ENCODE data around the gene TET2. TPM values are rescaled to one million over a fixed set of nuclear protein-coding genes. Genes with fewer than 3 reads are reported as not detected.

Gene TET2
- total RNA-seq, 2 donors from 2014 or later: 12.0 to 15.5 TPM

- H3K36me3 ChIP-seq (ENCODE audit: control insufficient read depth, insufficient read depth, low read length): peaks cover 23% of the 10 kb centered on the region
- DNase-seq: no peak
- TF ChIP-seq, protein P1, sequence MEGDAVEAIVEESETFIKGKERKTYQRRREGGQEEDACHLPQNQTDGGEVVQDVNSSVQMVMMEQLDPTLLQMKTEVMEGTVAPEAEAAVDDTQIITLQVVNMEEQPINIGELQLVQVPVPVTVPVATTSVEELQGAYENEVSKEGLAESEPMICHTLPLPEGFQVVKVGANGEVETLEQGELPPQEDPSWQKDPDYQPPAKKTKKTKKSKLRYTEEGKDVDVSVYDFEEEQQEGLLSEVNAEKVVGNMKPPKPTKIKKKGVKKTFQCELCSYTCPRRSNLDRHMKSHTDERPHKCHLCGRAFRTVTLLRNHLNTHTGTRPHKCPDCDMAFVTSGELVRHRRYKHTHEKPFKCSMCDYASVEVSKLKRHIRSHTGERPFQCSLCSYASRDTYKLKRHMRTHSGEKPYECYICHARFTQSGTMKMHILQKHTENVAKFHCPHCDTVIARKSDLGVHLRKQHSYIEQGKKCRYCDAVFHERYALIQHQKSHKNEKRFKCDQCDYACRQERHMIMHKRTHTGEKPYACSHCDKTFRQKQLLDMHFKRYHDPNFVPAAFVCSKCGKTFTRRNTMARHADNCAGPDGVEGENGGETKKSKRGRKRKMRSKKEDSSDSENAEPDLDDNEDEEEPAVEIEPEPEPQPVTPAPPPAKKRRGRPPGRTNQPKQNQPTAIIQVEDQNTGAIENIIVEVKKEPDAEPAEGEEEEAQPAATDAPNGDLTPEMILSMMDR (conservative IDR thresholded peaks at IDR 0.05): no peak
- Mint-ChIP-seq H3K4me3 (no peak overlapping the region), H3K27me3 (ENCODE audit: insufficient read depth) (no peaks in the 10 kb centered on the region), H3K36me3 (ENCODE audit: low read depth) (peaks cover 20% of the 10 kb centered on the region), H3K27ac (no peak overlapping the region), H3K4me1 (no peaks in the 10 kb centered on the region), H3K9me3 (no peaks in the 10 kb centered on the region)
- H3K9ac ChIP-seq (ENCODE audit: extremely low read depth, low read length, poor library complexity, severe bottlenecking): no peak overlapping the region
- H3K4me1 ChIP-seq (ENCODE audit: control insufficient read depth, insufficient read depth, low read length): no peaks in the 10 kb centered on the region
- WGBS, 2 experiments (ENCODE audit: insufficient coverage in 1 of 2, insufficient read length in 1 of 2): 87% methylated on average over 2 of the region's 3 CpGs; no CpG with 5 or more reads in 1 of the 2 experiments
- H3K27me3 ChIP-seq (ENCODE audit: control insufficient read depth, insufficient read depth, low read length, poor library complexity, severe bottlenecking): no peaks in the 10 kb centered on the region
- H3K27ac ChIP-seq (ENCODE audit: low read depth, low read length): no peak overlapping the region
- H3K4me3 ChIP-seq (ENCODE audit: low read length): no peak overlapping the region
- H3K9me3 ChIP-seq (ENCODE audit: control insufficient read depth, low read length): no peaks in the 10 kb centered on the region
These were observed 120.6 kb downstream of the TET2 start for GRCh38 chr4:105267280-105267679.

DNA sequence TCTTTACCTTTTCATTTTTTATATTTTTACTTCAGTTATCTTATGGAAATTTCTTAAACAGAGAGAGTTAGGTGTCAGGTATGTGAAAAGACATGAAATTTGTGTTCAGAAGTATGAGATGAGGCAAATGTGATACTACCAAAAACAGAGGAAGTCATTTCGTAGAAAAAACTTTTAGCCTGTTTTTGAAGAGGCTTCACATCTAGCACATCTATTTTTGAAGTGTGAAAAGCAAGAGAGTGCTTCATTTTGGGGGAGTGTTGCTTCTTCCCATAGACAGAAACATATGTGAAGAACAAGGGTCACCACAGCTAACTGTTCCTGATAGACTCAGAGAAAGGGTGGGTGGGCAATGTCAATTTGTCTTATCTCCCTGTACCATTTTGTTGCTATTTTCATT lies 125.3 kb downstream of the TET2 start:
- Histone ChIP-seq H3K9me3 (ENCODE audit: control insufficient read depth, low read length) (no peaks in the 10 kb centered on the region), H3K27ac (ENCODE audit: low read depth, low read length) (no peak overlapping the region), H3K4me3 (ENCODE audit: low read length) (no peak overlapping the region), H3K36me3 (ENCODE audit: control insufficient read depth, insufficient read depth, low read length) (peaks cover 61% of the 10 kb centered on the region), H3K27me3 (ENCODE audit: control insufficient read depth, insufficient read depth, low read length, poor library complexity, severe bottlenecking) (no peaks in the 10 kb centered on the region), H3K9ac (ENCODE audit: extremely low read depth, low read length, poor library complexity, severe bottlenecking) (no peak overlapping the region), H3K4me1 (ENCODE audit: control insufficient read depth, insufficient read depth, low read length) (no peaks in the 10 kb centered on the region)
- H3K36me3 Mint-ChIP-seq (ENCODE audit: low read depth): peaks cover 51% of the 10 kb centered on the region
- H3K9me3 Mint-ChIP-seq: no peaks in the 10 kb centered on the region
- no peak for DNase-seq
- no peak overlapping the region for H3K27ac Mint-ChIP-seq
- 95 to 100% methylated on average over 1 of the region's 1 CpG for WGBS, 2 experiments (ENCODE audit: insufficient coverage in 1 of 2, insufficient read length in 1 of 2)
- TF ChIP-seq, protein P1 (conservative IDR thresholded peaks at IDR 0.05): no peak
- H3K27me3 Mint-ChIP-seq (ENCODE audit: insufficient read depth): no peaks in the 10 kb centered on the region
- H3K4me1 Mint-ChIP-seq: no peaks in the 10 kb centered on the region
- no peak overlapping the region for H3K4me3 Mint-ChIP-seq

DNA sequence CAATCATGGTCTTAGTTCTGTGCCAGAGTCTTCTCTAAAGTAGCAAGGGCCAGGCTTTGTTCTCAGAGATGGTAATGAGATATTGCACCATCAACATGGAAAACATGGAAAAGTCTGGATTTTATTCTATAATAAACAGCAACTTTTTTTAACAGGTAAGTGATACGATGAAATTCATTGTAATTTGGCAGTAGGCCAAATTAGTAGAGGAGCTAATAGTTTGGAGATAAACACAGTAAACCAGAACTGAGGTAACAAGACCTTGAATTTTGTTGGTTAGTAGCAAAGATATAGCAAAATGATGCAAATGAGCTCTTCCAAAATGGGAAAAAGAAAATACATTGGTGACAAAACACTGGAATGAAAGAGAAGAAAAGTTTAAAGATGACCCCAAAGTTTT lies 126.6 kb downstream of the TET2 start:
- H3K4me3 ChIP-seq (ENCODE audit: low read length): no peak overlapping the region
- H3K4me1 ChIP-seq (ENCODE audit: control insufficient read depth, insufficient read depth, low read length): no peaks in the 10 kb centered on the region
- DNase-seq: no peak
- peaks cover 65% of the 10 kb centered on the region for H3K36me3 ChIP-seq (ENCODE audit: control insufficient read depth, insufficient read depth, low read length)
- H3K27ac Mint-ChIP-seq: no peak overlapping the region
- TF ChIP-seq, protein P1 (conservative IDR thresholded peaks at IDR 0.05): no peak
- no peaks in the 10 kb centered on the region for H3K27me3 Mint-ChIP-seq (ENCODE audit: insufficient read depth)
- H3K27ac ChIP-seq (ENCODE audit: low read depth, low read length): no peak overlapping the region
- no peaks in the 10 kb centered on the region for H3K9me3 Mint-ChIP-seq
- H3K27me3 ChIP-seq (ENCODE audit: control insufficient read depth, insufficient read depth, low read length, poor library complexity, severe bottlenecking): no peaks in the 10 kb centered on the region
- peaks cover 51% of the 10 kb centered on the region for H3K36me3 Mint-ChIP-seq (ENCODE audit: low read depth)
- no peak overlapping the region for H3K9ac ChIP-seq (ENCODE audit: extremely low read depth, low read length, poor library complexity, severe bottlenecking)
- 81 to 100% methylated on average over 1 of the region's 1 CpG for WGBS, 2 experiments (ENCODE audit: insufficient coverage in 1 of 2, insufficient read length in 1 of 2)
- H3K4me1 Mint-ChIP-seq: no peaks in the 10 kb centered on the region
- no peak overlapping the region for H3K4me3 Mint-ChIP-seq
- no peaks in the 10 kb centered on the region for H3K9me3 ChIP-seq (ENCODE audit: control insufficient read depth, low read length)

Data from endodermal cell (in vitro differentiated cells).